K562 (cell line): Measurements from ENCODE around the gene CTU1. TPM values are rescaled to one million over a fixed set of nuclear protein-coding genes. Genes with fewer than 3 reads are reported as not detected.

Experiments used
- ATAC-seq: fragments of 200-7000 bp; cut with Tn5 transposase; 3 replicates; pipeline ENCODE4 v1.9.1; 2020; ENCODE audit warnings: moderate library complexity
- BruUV-seq: library from RNA; stranded (reverse); fragments of 400-500 nt; replicated peaks from 2 replicates; lab custom pipeline; 2021; lab: Mats Ljungman, UMichigan
- CTCF ChIA-PET: fragments of 300-600 bp; formaldehyde crosslinking; extraction: SDS; loops from one replicate; lab custom pipeline; 2021; ENCODE audit warnings: low intra/inter-chr PET ratio; lab: Yijun Ruan, JAX
- POLR2A ChIA-PET: fragments of 300-600, 350-650 bp; sonication (Branson Sonifier 250); formaldehyde crosslinking; extraction: SDS; loops from one replicate; lab custom pipeline; 2021; ENCODE audit warnings: antibody characterized with exemption, inconsistent platforms; lab: Yijun Ruan, JAX
- DNase-seq, 4 experiments: peaks; one replicate each; pipeline versions ENCODE4 v3.0.0 to v3.0.0-alpha.2; 2011 to 2018; ENCODE audit warnings: low spot score in 3 of 4, mixed read lengths in 3 of 4; ENCODE audit errors: extremely low read depth in 1 of 4
- FAIRE-seq: peaks from 2 replicates; lab custom pipeline; 2011; peaks lifted over from hg19 to GRCh38; lab: Jason Lieb, UNC
- H2AFZ ChIP-seq: 2 replicates; pipeline ENCODE4 v1.6.0; 2011; ENCODE audit warnings: low read depth, low read length, control low read depth, inconsistent platforms
- H3K27ac ChIP-seq: fragments of 200-600 bp; 3 replicates; pipeline ENCODE4 v1.8.0; 2011; ENCODE audit warnings: low read depth, mild to moderate bottlenecking, control low read depth, inconsistent platforms, low read length, moderate library complexity, mixed read lengths; ENCODE audit errors: extremely low read depth
- H3K27me3 ChIP-seq, 2 experiments: fragments of 300-600 bp in 1 of 2; 2 replicates in 1 of 2; 3 replicates in 1 of 2; pipeline versions ENCODE4 v1.6.0 to v1.8.0; 2011; ENCODE audit warnings: inconsistent platforms in 2 of 2, low read length in 2 of 2, mild to moderate bottlenecking in 1 of 2, mixed read lengths in 1 of 2, moderate library complexity in 1 of 2; ENCODE audit not compliant: control insufficient read depth in 2 of 2, insufficient read depth in 2 of 2
- H3K36me3 ChIP-seq: fragments of 300-600 bp; 3 replicates; pipeline ENCODE4 v1.8.0; 2011; ENCODE audit warnings: mild to moderate bottlenecking, low read length, inconsistent platforms; ENCODE audit not compliant: control insufficient read depth, insufficient read depth
- H3K4me1 ChIP-seq, 2 experiments: fragments of 200-600 bp in 1 of 2; replicated peaks in 1 of 2; 2 replicates in 1 of 2; 3 replicates in 1 of 2; pipeline versions ENCODE4 v1.5.1 to v1.8.0; 2011; ENCODE audit warnings: inconsistent platforms in 2 of 2, low read length in 2 of 2, mild to moderate bottlenecking in 1 of 2, mixed read lengths in 1 of 2, moderate library complexity in 1 of 2; ENCODE audit not compliant: control insufficient read depth in 2 of 2, insufficient read depth in 2 of 2
- H3K4me2 ChIP-seq: 2 replicates; pipeline ENCODE4 v1.6.1; 2011; ENCODE audit warnings: low read length, control low read depth, inconsistent platforms, mixed read lengths; ENCODE audit not compliant: insufficient read depth
- H3K4me3 ChIP-seq: fragments of 200-600 bp; sonication (generic), shearing (Covaris generic); 2 replicates; pipeline ENCODE4 v1.5.1; 2016; ENCODE audit warnings: control low read depth, inconsistent platforms
- H3K79me2 ChIP-seq: fragments of 200-600 bp; 3 replicates; pipeline ENCODE4 v1.8.0; 2011; ENCODE audit warnings: low read length, inconsistent platforms; ENCODE audit not compliant: control insufficient read depth, insufficient read depth
- H3K9ac ChIP-seq, 2 experiments: 2 replicates each; pipeline versions ENCODE4 v1.6.0 to v1.6.1; 2011; ENCODE audit warnings: low read depth in 2 of 2, low read length in 2 of 2, control low read depth in 1 of 2, inconsistent platforms in 1 of 2, mild to moderate bottlenecking in 1 of 2, mixed read lengths in 1 of 2; ENCODE audit not compliant: insufficient read depth in 1 of 2
- H3K9me1 ChIP-seq: one replicate; pipeline ENCODE4 v1.6.0; 2011; ENCODE audit warnings: inconsistent platforms, mild to moderate bottlenecking, low read length, moderate library complexity; ENCODE audit not compliant: control insufficient read depth, insufficient read depth
- H3K9me3 ChIP-seq: replicated peaks from 2 replicates; pipeline ENCODE4 v1.5.1; 2011; ENCODE audit warnings: low read depth, low read length, inconsistent platforms; ENCODE audit not compliant: control insufficient read depth, insufficient read depth
- H4K20me1 ChIP-seq: replicated peaks from 2 replicates; pipeline ENCODE4 v1.6.1; 2011; ENCODE audit warnings: low read length, inconsistent platforms, mixed read lengths; ENCODE audit not compliant: control insufficient read depth, insufficient read depth
- CEBPZ ChIP-seq: fragments of 150-350 bp; IDR thresholded peaks from 2 replicates; pipeline ENCODE4 v1.6.1; 2014; ENCODE audit warnings: low read depth, mild to moderate bottlenecking, low read length, borderline replicate concordance
- CREB3 ChIP-seq: fragments of 450-650 bp; conservative IDR thresholded peaks from 2 replicates; pipeline ENCODE4 v1.6.1; 2016; ENCODE audit warnings: missing genetic modification characterization, low read depth, mild to moderate bottlenecking, missing compliant biosample characterization, moderate library complexity
- KLF16 ChIP-seq: IDR thresholded peaks from 2 replicates; pipeline ENCODE4 v1.6.1; 2016; ENCODE audit warnings: antibody characterized with exemption
- MAFK ChIP-seq: IDR thresholded peaks from 2 replicates; pipeline ENCODE4 v1.6.1; 2011; ENCODE audit warnings: low read length, improper control_type of control experiment
- NCOA2 ChIP-seq, 2 experiments: fragments of 450-650 bp; IDR thresholded peaks; 2 replicates each; pipeline ENCODE4 v1.6.1; 2018; ENCODE audit warnings: mild to moderate bottlenecking in 2 of 2, moderate library complexity in 1 of 2; ENCODE audit not compliant: partially characterized antibody in 2 of 2
- ZBED1 ChIP-seq: IDR thresholded peaks from 2 replicates; pipeline ENCODE4 v1.6.1; 2014
- ZNF639 ChIP-seq, 2 experiments: fragments of 200-800 bp in 1 of 2; sonication (Bioruptor generic) in 1 of 2; sonication (generic) in 1 of 2; formaldehyde crosslinking in 1 of 2; IDR thresholded peaks in 1 of 2; conservative IDR thresholded peaks in 1 of 2; 2 replicates each; pipeline versions ENCODE4 v1.5.0 to v1.6.1; 2016 to 2020; ENCODE audit warnings: missing compliant biosample characterization in 1 of 2, missing genetic modification characterization in 1 of 2, missing genetic modification reagents in 1 of 2
- WGBS: fragments of 100-300 bp; shearing (Covaris generic); methylation state at CpG from one replicate; pipeline ENCODE4 v1.1.6; 2016; ENCODE audit warnings: low coverage, mixed read lengths; ENCODE audit not compliant: insufficient coverage; ENCODE audit errors: missing lambda C conversion rate; 5-methylcytosine and 5-hydroxymethylcytosine counted together
- in situ Hi-C: fragments of 300-500 bp; cut with MboI; formaldehyde crosslinking; loops from 4 replicates; pipeline ENCODE4 v1.15.0; 2018; ENCODE audit warnings: inconsistent platforms, mixed read lengths
- intact Hi-C: fragments of 100-400 bp; cut with micrococcal nuclease; formaldehyde crosslinking; loops from 2 replicates; pipeline ENCODE4 v1.14.2; 2022
- polyA plus RNA-seq, 8 experiments: library from polyadenylated mRNA; depleted of rRNA in 4 of 8; stranded (reverse) in 5 of 8; unstranded in 3 of 8; fragments of >200 nt; fragmentation: Nextera tagmentation in 2 of 8; fragmentation: Illumina TruSeq in 1 of 8; extraction: Ambion mirVana in 2 of 8; extraction: Trizol in 1 of 8; gene quantifications; 2 replicates each; pipeline versions ENCODE4 v1.2.1 to v1.2.3, GENCODE V29; 2011 to 2014; ENCODE audit warnings: inconsistent platforms in 1 of 8, missing spikeins in 1 of 8
- total RNA-seq, 7 experiments: library from RNA; depleted of rRNA in 6 of 7; stranded (reverse); fragments of >200 nt in 6 of 7; fragmentation: Illumina TruSeq in 2 of 7; extraction: Trizol in 2 of 7; gene quantifications; 2 replicates each; pipeline versions ENCODE4 v1.2.1 to v1.2.3, GENCODE V29; 2011 to 2021; ENCODE audit warnings: low replicate concordance in 1 of 7

The CTU1 gene
- total and polyA plus RNA-seq, 9 of the 15 experiments (the other 6 are each of a cell fraction or from before 2014, with no cell fraction given), result 0.03 to 18.4 (median 2.3) TPM; not detected in 1

- Histone ChIP-seq H2AFZ (no peak overlapping the region), H4K20me1 (peaks cover 4% of the 10 kb centered on the region; the same call in 1 of the 2 replicates), H3K79me2 (no peaks in the 10 kb centered on the region), H3K27me3 (peaks cover 11 to 54% of the 10 kb centered on the region in 2 experiments; a peak in 4 of 5 replicates), H3K4me1 (peaks cover 16% of the 10 kb centered on the region in 2 experiments), H3K36me3 (no peaks in the 10 kb centered on the region), H3K9me1 (no peaks in the 10 kb centered on the region), H3K4me2 (no peak overlapping the region), H3K4me3 (no peak overlapping the region), H3K9me3 (no peaks in the 10 kb centered on the region; the same call in 1 of the 2 replicates), H3K9ac (no peak overlapping the region), H3K27ac (no peak overlapping the region)
- in situ Hi-C loops (no loop called here), intact Hi-C loops (no loop called here)
- CTCF ChIA-PET, result no interaction called here
- BruUV-seq, result no TSS peak
- WGBS, result 4% methylated on average over 6 of the region's 6 CpGs
- TF ChIP-seq CREB3, result no peak
- no peak for FAIRE-seq
- no peak for ATAC-seq
- no peak for DNase-seq
- POLR2A ChIA-PET, result no interaction called here
These were observed 32.2 kb upstream of the CTU1 start for GRCh38 chr19:51140441-51140840.

GRCh38 chr19:51139299-51140014 is 31.2 kb upstream of the CTU1 start:
- in situ Hi-C loops (no loop called here), intact Hi-C loops (no loop called here)
- ATAC-seq (no peak), DNase-seq (no peak), FAIRE-seq (no peak)
- Histone ChIP-seq H3K9me3 (no peaks in the 10 kb centered on the region; the same call in 1 of the 2 replicates), H3K79me2 (no peaks in the 10 kb centered on the region), H3K9me1 (no peaks in the 10 kb centered on the region), H3K27ac (no peak overlapping the region), H3K36me3 (no peaks in the 10 kb centered on the region), H4K20me1 (0 out of 2 replicates have a peak, but pooled peaks cover 4% of the 10 kb centered on the region), H3K27me3 (peaks cover 11 to 47% of the 10 kb centered on the region in 2 experiments; a peak in 4 of 5 replicates), H3K4me3 (no peak overlapping the region), H3K9ac (no peak overlapping the region), H3K4me1 (peaks cover 13 to 16% of the 10 kb centered on the region in 2 experiments), H3K4me2 (no peak overlapping the region), H2AFZ (no peak overlapping the region)
- ChIA-PET CTCF (no interaction called here), POLR2A (no interaction called here)
- no TSS peak for BruUV-seq
- 3% methylated on average over 4 of the region's 4 CpGs for WGBS
- TF ChIP-seq ZNF639 (CRISPR knock-in tag; conservative IDR thresholded peaks at IDR 0.05 in 1 of 2, IDR thresholded peaks at IDR 0.05 in 1 of 2), result 0 out of 4 replicates have a peak, but pooled peaks of 1 of the 2 experiments have one; percentile 43
- no peak for TF ChIP-seq MAFK
- no peak for TF ChIP-seq CEBPZ
- no peak for TF ChIP-seq NCOA2 (IDR thresholded peaks at IDR 0.05; ENCODE audit: partially characterized antibody in 2 of 2)
- peak; percentile 73; the same call in 1 of the 2 replicates for TF ChIP-seq KLF16
- TF ChIP-seq ZBED1, result no peak
